SK-N-SH (cell line): ENCODE results near the gene LVRN.

Source experiments
- EP300 ChIP-seq, 2 experiments: IDR thresholded peaks; 2 replicates each; pipeline versions ENCODE4 v1.4.0 to v1.6.1; 2012; ENCODE audit warnings: borderline replicate concordance in 1 of 2, low read depth in 1 of 2, low read length in 1 of 2
- EZH2phosphoT487 ChIP-seq: fragments of 200-600 bp; sonication (generic); IDR thresholded peaks from 2 replicates; pipeline ENCODE4 v1.6.1; 2017; ENCODE audit warnings: low read depth, mixed run types, mild to moderate bottlenecking, antibody characterized with exemption, moderate library complexity, borderline replicate concordance
- NRF1 ChIP-seq: IDR thresholded peaks from 2 replicates; pipeline ENCODE4 v1.6.1; 2012; ENCODE audit warnings: low read depth, mild to moderate bottlenecking, low read length
- POLR2AphosphoS5 ChIP-seq: IDR thresholded peaks from 2 replicates; pipeline ENCODE4 v1.6.1; 2012; ENCODE audit warnings: low read depth, low read length
- RAD21 ChIP-seq: IDR thresholded peaks from 2 replicates; pipeline ENCODE4 v1.6.1; 2012; ENCODE audit warnings: mild to moderate bottlenecking, low read length
- RFX5 ChIP-seq: IDR thresholded peaks from 2 replicates; pipeline ENCODE4 v1.6.1; 2012; ENCODE audit warnings: mild to moderate bottlenecking, improper control_type of control experiment, low read length
- SIN3A ChIP-seq: IDR thresholded peaks from 2 replicates; pipeline ENCODE4 v1.6.1; 2012; ENCODE audit warnings: low read depth, mild to moderate bottlenecking, low read length, moderate library complexity, borderline replicate concordance
- TEAD4 ChIP-seq: IDR thresholded peaks from 2 replicates; pipeline ENCODE4 v1.4.0; 2012; ENCODE audit warnings: mild to moderate bottlenecking, borderline replicate concordance; ENCODE audit not compliant: insufficient read depth
- TF ChIP-seq, protein P1 (sequence below): fragments of 200-600 bp; sonication (generic); IDR thresholded peaks from 2 replicates; pipeline ENCODE4 v1.6.1; 2017; ENCODE audit warnings: antibody characterized with exemption, mild to moderate bottlenecking, moderate library complexity
- TF ChIP-seq, protein P2 (sequence below): fragments of 150-350 bp; IDR thresholded peaks from 2 replicates; pipeline ENCODE4 v1.6.1; 2016; ENCODE audit warnings: mild to moderate bottlenecking, low read depth, low read length

DNA sequence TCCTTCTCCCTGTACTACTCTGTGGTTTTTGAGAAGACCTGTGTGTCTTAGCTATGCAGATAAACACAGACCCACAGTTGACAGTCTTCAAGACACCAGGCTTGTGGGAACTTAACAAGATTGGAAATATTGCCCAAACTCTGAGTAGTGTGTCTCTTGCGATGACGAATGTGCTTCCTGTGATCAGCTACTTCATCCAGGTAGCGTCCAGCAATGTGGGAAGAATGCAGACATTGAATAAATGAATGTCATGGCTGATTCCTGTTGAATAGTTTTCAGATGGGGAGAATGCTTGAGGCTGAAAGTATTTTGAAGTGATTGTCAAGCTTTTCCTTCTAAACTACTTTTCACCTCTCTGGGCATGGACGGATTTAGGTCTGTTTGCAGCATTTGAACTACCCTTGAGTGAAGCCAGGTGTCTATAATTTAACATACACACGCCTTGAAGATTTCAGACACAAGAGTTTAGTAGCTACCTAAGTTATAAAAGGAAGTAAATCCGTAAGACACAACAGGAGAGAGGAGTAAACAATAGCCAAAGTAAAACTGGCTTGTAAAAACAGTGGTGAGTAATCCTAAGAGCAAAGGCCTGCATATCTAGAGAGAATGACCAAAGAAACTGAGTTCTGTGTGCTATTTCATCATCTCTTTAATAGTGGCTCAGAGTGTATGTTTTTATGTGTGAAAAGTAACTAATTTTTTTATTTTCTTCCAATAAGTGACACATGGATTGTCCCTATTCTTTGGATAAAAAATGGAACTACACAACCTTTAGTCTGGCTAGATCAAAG lies 40.0 kb downstream of the LVRN start:
- TF ChIP-seq RAD21, result no peak
- TF ChIP-seq, protein P1, sequence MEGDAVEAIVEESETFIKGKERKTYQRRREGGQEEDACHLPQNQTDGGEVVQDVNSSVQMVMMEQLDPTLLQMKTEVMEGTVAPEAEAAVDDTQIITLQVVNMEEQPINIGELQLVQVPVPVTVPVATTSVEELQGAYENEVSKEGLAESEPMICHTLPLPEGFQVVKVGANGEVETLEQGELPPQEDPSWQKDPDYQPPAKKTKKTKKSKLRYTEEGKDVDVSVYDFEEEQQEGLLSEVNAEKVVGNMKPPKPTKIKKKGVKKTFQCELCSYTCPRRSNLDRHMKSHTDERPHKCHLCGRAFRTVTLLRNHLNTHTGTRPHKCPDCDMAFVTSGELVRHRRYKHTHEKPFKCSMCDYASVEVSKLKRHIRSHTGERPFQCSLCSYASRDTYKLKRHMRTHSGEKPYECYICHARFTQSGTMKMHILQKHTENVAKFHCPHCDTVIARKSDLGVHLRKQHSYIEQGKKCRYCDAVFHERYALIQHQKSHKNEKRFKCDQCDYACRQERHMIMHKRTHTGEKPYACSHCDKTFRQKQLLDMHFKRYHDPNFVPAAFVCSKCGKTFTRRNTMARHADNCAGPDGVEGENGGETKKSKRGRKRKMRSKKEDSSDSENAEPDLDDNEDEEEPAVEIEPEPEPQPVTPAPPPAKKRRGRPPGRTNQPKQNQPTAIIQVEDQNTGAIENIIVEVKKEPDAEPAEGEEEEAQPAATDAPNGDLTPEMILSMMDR, result no peak
- TF ChIP-seq, protein P2, sequence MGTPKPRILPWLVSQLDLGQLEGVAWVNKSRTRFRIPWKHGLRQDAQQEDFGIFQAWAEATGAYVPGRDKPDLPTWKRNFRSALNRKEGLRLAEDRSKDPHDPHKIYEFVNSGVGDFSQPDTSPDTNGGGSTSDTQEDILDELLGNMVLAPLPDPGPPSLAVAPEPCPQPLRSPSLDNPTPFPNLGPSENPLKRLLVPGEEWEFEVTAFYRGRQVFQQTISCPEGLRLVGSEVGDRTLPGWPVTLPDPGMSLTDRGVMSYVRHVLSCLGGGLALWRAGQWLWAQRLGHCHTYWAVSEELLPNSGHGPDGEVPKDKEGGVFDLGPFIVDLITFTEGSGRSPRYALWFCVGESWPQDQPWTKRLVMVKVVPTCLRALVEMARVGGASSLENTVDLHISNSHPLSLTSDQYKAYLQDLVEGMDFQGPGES, result no peak
- no peak for TF ChIP-seq TEAD4
- no peak for TF ChIP-seq POLR2AphosphoS5
- no peak for TF ChIP-seq EP300 (IDR thresholded peaks at IDR 0.05; ENCODE audit: borderline replicate concordance in 1 of 2, low read depth in 1 of 2, low read length in 1 of 2)
- TF ChIP-seq EZH2phosphoT487, result no peak
- no peak for TF ChIP-seq SIN3A
- TF ChIP-seq RFX5, result no peak
- TF ChIP-seq NRF1, result no peak
